Endothelial cell (in vitro differentiated cells): ENCODE data around the gene CELF5. TPM values are rescaled to one million over a fixed set of nuclear protein-coding genes. Genes with fewer than 3 reads are reported as not detected.
"Not testable (repeated sequence)": the region's sequence is repeated elsewhere in the genome, so short reads cannot be mapped to it uniquely, and the experiment has no call there.

ENCODE experiments used
- DNase-seq: peaks from one replicate; pipeline ENCODE4 v3.0.0; 2021; ENCODE audit warnings: low spot score
- H3K27ac Mint-ChIP-seq: one replicate; pipeline ENCODE4 v1.8.0; 2021; ENCODE audit warnings: mixed read lengths, inconsistent platforms; ENCODE audit not compliant: unreplicated experiment
- H3K27me3 Mint-ChIP-seq: one replicate; pipeline ENCODE4 v1.8.0; 2021; ENCODE audit warnings: mild to moderate bottlenecking, moderate library complexity, mixed read lengths, inconsistent platforms; ENCODE audit not compliant: unreplicated experiment
- H3K36me3 Mint-ChIP-seq: one replicate; pipeline ENCODE4 v1.8.0; 2021; ENCODE audit warnings: mild to moderate bottlenecking, low read depth, mixed read lengths, inconsistent platforms; ENCODE audit not compliant: unreplicated experiment
- H3K4me1 Mint-ChIP-seq: one replicate; pipeline ENCODE4 v1.8.0; 2021; ENCODE audit warnings: mild to moderate bottlenecking, mixed read lengths, inconsistent platforms; ENCODE audit not compliant: unreplicated experiment
- H3K4me3 Mint-ChIP-seq: one replicate; pipeline ENCODE4 v1.8.0; 2021; ENCODE audit warnings: mild to moderate bottlenecking, mixed read lengths, inconsistent platforms; ENCODE audit not compliant: unreplicated experiment
- H3K9me3 Mint-ChIP-seq: one replicate; pipeline ENCODE4 v1.8.0; 2021; ENCODE audit warnings: mixed read lengths, inconsistent platforms; ENCODE audit not compliant: unreplicated experiment
- total RNA-seq: library from RNA; stranded (reverse); fragmentation: NEBNext Ultra II Directional; extraction: Animal tissue kit (Norgen Biotek cat#: 25700); gene quantifications from one replicate; pipeline ENCODE4 v1.2.1, GENCODE V29; 2021; ENCODE audit not compliant: unreplicated experiment
- TF ChIP-seq, protein P1 (sequence below): fragments of 200-600 bp; sonication (generic); IDR thresholded peaks from one replicate; pipeline ENCODE4 v1.5.0; 2021; ENCODE audit warnings: antibody characterized with exemption; ENCODE audit not compliant: unreplicated experiment

The CELF5 gene
- total RNA-seq, 1 donor from 2014 or later: 0.38 TPM

GRCh38 chr19:3188627-3189596 is 35.5 kb upstream of the CELF5 start:
- Mint-ChIP-seq H3K36me3 (peaks cover 12% of the 10 kb centered on the region), H3K4me1 (peaks cover 17% of the 10 kb centered on the region), H3K9me3 (no peaks in the 10 kb centered on the region), H3K27ac (no peak overlapping the region), H3K4me3 (no peak overlapping the region), H3K27me3 (peaks cover 20% of the 10 kb centered on the region)
- DNase-seq: no peak
- TF ChIP-seq, protein P1, sequence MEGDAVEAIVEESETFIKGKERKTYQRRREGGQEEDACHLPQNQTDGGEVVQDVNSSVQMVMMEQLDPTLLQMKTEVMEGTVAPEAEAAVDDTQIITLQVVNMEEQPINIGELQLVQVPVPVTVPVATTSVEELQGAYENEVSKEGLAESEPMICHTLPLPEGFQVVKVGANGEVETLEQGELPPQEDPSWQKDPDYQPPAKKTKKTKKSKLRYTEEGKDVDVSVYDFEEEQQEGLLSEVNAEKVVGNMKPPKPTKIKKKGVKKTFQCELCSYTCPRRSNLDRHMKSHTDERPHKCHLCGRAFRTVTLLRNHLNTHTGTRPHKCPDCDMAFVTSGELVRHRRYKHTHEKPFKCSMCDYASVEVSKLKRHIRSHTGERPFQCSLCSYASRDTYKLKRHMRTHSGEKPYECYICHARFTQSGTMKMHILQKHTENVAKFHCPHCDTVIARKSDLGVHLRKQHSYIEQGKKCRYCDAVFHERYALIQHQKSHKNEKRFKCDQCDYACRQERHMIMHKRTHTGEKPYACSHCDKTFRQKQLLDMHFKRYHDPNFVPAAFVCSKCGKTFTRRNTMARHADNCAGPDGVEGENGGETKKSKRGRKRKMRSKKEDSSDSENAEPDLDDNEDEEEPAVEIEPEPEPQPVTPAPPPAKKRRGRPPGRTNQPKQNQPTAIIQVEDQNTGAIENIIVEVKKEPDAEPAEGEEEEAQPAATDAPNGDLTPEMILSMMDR: no peak

DNA sequence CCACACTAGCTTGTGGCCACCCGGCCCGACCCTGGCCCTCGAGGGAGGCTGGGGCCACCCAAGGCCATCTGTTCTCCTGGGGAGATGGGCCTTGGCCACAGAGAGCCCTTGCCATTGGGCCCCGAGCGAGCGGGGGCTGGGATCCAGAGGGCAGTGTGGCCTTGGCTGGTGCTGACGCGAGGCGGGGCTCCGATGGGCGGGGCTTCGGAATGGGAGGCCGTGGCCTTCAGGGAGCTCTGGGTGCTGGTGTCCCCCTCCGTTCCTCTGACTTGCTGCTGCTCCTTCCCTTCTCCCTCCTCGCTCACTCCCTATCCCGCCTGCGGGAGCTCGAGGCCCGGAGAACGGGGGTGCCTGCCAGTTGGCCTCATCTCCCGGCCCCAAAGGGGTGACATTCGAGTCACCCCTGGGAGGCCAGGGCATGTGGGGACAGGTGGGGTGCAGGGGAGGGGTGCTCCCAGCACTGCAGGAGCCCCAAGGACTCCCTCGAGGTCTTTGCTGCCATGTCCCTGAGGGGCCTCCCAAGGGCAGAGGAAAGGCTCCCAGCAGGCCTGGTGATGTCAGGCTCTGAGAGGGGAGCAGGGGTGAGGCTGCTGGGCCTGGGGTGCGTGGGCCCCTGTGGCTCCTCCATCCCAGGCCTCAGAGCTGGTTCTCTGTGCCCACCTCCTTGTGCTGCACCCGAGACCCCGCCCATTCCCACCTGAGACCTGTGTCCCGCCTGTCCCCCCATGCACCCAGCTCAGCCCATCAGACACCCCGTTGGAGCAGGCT is 34.6 kb upstream of the CELF5 start:
- Mint-ChIP-seq H3K27ac (no peak overlapping the region), H3K4me1 (peaks cover 17% of the 10 kb centered on the region), H3K4me3 (no peak overlapping the region), H3K9me3 (no peaks in the 10 kb centered on the region), H3K27me3 (peaks cover 17% of the 10 kb centered on the region), H3K36me3 (peaks cover 18% of the 10 kb centered on the region)
- TF ChIP-seq, protein P1: no peak
- no peak for DNase-seq

- TF ChIP-seq, protein P1: no peak
- peaks cover 15% of the 10 kb centered on the region for H3K36me3 Mint-ChIP-seq
- no peak for DNase-seq
These were observed 34.0 kb upstream of the CELF5 start for GRCh38 chr19:3190470-3190770.

GRCh38 chr19:3190921-3191805 is 33.3 kb upstream of the CELF5 start:
- Mint-ChIP-seq H3K36me3 (peaks cover 14% of the 10 kb centered on the region), H3K9me3 (no peaks in the 10 kb centered on the region), H3K27ac (no peak overlapping the region), H3K4me3 (no peak overlapping the region), H3K4me1 (peaks cover 12% of the 10 kb centered on the region), H3K27me3 (peaks cover 12% of the 10 kb centered on the region)
- no peak for DNase-seq
- TF ChIP-seq, protein P1: no peak

More at GRCh38 chr19:3190470-3190770, 34.0 kb upstream of the CELF5 start:
- no peak overlapping the region for H3K27ac Mint-ChIP-seq
- H3K4me3 Mint-ChIP-seq: no peak overlapping the region
- no peaks in the 10 kb centered on the region for H3K9me3 Mint-ChIP-seq
- peaks cover 13% of the 10 kb centered on the region for H3K4me1 Mint-ChIP-seq
- H3K27me3 Mint-ChIP-seq: peaks cover 14% of the 10 kb centered on the region

DNA sequence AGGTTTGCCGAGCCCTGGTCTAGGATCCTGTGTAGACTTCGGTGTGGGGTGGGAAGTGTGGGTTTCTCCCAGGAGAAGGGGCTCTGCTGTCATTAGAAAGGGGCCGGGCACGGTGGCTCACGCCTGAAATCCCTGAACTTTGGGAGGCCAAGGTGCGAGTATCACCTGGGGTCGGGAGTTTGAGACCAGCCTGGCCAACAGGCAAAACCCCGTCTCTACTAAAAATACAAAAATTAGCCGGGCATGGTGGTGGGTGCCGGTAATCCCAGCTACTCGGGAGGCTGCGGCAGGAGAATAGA is 32.7 kb upstream of the CELF5 start:
- H3K36me3 Mint-ChIP-seq: peaks cover 14% of the 10 kb centered on the region
- H3K9me3 Mint-ChIP-seq, DNase-seq, H3K4me1 Mint-ChIP-seq, H3K4me3 Mint-ChIP-seq, H3K27me3 Mint-ChIP-seq, H3K27ac Mint-ChIP-seq: not testable (repeated sequence)
